Measurements from ENCODE around the gene SMIM8. TPM values are rescaled to one million over a fixed set of nuclear protein-coding genes. Genes with fewer than 3 reads are reported as not detected.
A peak's percentile ranks its signal among the peaks of the same experiment; 100 is the strongest.

Gene SMIM8, protein sequence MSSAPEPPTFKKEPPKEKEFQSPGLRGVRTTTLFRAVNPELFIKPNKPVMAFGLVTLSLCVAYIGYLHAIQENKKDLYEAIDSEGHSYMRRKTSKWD
- polyA plus RNA-seq, result 12.0 TPM
- long read RNA-seq, donor 1, partial matches to known transcripts, result 0 of 1 reads
- long read RNA-seq, donor 1, other reads (novel, unspliced or antisense), result 0 of 1 reads
- long read RNA-seq, donor 2, transcript SMIM8-201 (3 exons, 2,405 nt), result major isoform, 6 of 8 reads
- long read RNA-seq, donor 2, partial matches to known transcripts, result 0 of 8 reads
- long read RNA-seq, donor 2, other reads (novel, unspliced or antisense), result 0 of 8 reads
- long read RNA-seq, donor 3, partial matches to known transcripts, result 0 of 6 reads
- long read RNA-seq, donor 3, other reads (novel, unspliced or antisense), result 0 of 6 reads
- long read RNA-seq, donor 4, result 0 reads
- long read RNA-seq, donor 5, partial matches to known transcripts, result 0 of 3 reads
- long read RNA-seq, donor 5, other reads (novel, unspliced or antisense), result 0 of 3 reads
- long read RNA-seq, donor 6, transcript SMIM8-201 (3 exons, 2,405 nt), result major isoform, 6 of 6 reads
- long read RNA-seq, donor 6, partial matches to known transcripts, result 0 of 6 reads
- long read RNA-seq, donor 6, other reads (novel, unspliced or antisense), result 0 of 6 reads
- long read RNA-seq, donor 7, partial matches to known transcripts, result 0 of 7 reads
- long read RNA-seq, donor 7, other reads (novel, unspliced or antisense), result 0 of 7 reads
- long read RNA-seq, donor 8, transcript SMIM8-201 (3 exons, 2,405 nt), result major isoform, 5 of 10 reads
- long read RNA-seq, donor 8, partial matches to known transcripts, result 5 of 10 reads
- long read RNA-seq, donor 8, other reads (novel, unspliced or antisense), result 0 of 10 reads
- long read RNA-seq, donor 9, transcript SMIM8-201 (3 exons, 2,405 nt), result major isoform, 8 of 8 reads
- long read RNA-seq, donor 9, partial matches to known transcripts, result 0 of 8 reads
- long read RNA-seq, donor 9, other reads (novel, unspliced or antisense), result 0 of 8 reads
- long read RNA-seq, donor 10, partial matches to known transcripts, result 0 of 3 reads
- long read RNA-seq, donor 10, other reads (novel, unspliced or antisense), result 0 of 3 reads
- long read RNA-seq, donor 11, partial matches to known transcripts, result 0 of 4 reads
- long read RNA-seq, donor 11, other reads (novel, unspliced or antisense), result 0 of 4 reads

DNA sequence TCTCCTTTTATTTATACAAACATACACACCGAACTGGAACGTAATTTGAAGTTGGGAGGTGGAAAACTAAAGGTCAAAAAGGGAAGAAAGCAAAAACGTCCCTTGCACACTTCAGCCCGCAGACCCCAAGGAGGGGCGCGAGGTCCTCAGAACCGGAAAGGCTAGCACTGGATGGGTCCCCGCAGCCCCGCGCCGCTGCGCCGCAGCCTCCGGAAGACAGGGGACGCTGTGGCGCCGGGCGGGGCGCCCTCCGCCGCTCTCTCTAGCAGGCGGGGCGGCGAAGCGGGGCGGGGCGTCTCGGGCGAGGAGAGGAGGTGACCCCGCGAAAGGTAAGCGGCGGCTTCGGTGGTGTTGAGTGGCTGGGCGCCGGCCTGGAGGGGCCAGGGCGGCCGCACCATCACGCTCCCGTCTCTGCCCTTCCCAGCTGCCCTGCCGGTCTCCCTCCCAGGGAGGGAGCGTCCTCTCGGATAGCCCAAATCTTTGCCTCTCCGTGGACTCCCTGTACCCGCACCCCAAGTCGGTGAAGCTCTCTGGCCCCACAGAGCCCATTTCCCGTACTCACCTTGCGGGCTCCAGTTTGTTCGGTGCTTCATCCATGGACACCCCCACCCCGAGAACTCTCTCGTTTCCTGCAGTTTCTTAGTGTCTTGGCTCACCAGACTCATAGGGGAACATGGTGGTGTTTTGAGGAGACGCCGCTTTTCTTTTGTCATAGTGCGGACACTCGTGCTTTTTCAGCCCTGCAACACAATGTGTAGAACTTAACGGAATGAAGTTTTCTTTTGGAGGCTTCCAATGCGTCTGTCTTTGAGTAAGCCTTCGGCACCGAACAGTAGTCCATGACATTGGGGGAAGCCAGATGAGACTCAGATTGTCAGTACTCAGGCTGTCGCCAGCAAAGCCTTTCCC, at the start of gene SMIM8:
SMIM8 (plus strand) TSS at position 285 of the 909 bp plus-strand sequence. CDS start 14,444 bp downstream, outside the sequence.
- Histone ChIP-seq H3K36me3 (ENCODE audit: control insufficient read depth, insufficient read depth, low read length) (no peaks in the 10 kb centered on the region), H3K9me3 (ENCODE audit: control insufficient read depth, low read depth, low read length) (no peaks in the 10 kb centered on the region), H3K4me1 (ENCODE audit: control insufficient read depth, insufficient read depth, low read length) (no peaks in the 10 kb centered on the region), H3K27me3 (ENCODE audit: control insufficient read depth, insufficient read depth, low read length) (no peaks in the 10 kb centered on the region), H3K27ac (ENCODE audit: low read length) (peak within 1 kb of the TSS; percentile 65), H3K4me3 (ENCODE audit: low read length) (peak within 1 kb of the TSS; percentile 96)
- no CpG with 5 or more reads among the region's 60 CpGs for WGBS (ENCODE audit: insufficient coverage, low lambda C conversion rate)
- peak; percentile 71 to 88 for DNase-seq

- Histone ChIP-seq H3K36me3 (ENCODE audit: control insufficient read depth, insufficient read depth, low read length) (no peaks in the 10 kb centered on the region), H3K9me3 (ENCODE audit: control insufficient read depth, low read depth, low read length) (no peaks in the 10 kb centered on the region), H3K27me3 (ENCODE audit: control insufficient read depth, insufficient read depth, low read length) (no peaks in the 10 kb centered on the region), H3K4me1 (ENCODE audit: control insufficient read depth, insufficient read depth, low read length) (no peaks in the 10 kb centered on the region), H3K4me3 (ENCODE audit: low read length) (no peak overlapping the region), H3K27ac (ENCODE audit: low read length) (no peak overlapping the region)
- 71% methylated on average over 1 of the region's 7 CpGs for WGBS (ENCODE audit: insufficient coverage, low lambda C conversion rate)
- DNase-seq, result no peak
Observed at GRCh38 chr6:87274660-87275274, 47.6 kb upstream of the SMIM8 start.

DNA sequence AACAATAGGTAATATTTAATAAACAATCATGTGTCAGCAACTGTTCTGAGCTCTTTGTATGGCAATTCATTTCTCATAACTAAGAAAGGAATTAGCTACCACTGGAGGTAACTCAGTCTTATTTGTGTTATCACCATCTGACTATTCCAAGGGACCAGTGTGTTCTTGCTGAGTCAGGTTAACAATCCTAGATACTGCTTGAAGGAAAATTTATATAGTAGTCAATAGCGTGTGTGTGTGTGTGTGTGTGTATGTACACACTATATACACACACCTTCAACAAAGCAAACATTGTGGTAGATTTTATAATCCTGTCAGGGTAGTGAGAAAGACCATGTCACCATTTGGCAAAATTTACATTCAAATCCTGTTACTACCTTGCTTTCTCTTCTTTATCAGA, 45.8 kb upstream of the SMIM8 start:
- no peak for DNase-seq
- H3K27me3 ChIP-seq (ENCODE audit: control insufficient read depth, insufficient read depth, low read length), result no peaks in the 10 kb centered on the region
- H3K4me1 ChIP-seq (ENCODE audit: control insufficient read depth, insufficient read depth, low read length), result no peaks in the 10 kb centered on the region
- no peak overlapping the region for H3K27ac ChIP-seq (ENCODE audit: low read length)
- H3K9me3 ChIP-seq (ENCODE audit: control insufficient read depth, low read depth, low read length), result no peaks in the 10 kb centered on the region
- H3K36me3 ChIP-seq (ENCODE audit: control insufficient read depth, insufficient read depth, low read length), result no peaks in the 10 kb centered on the region
- WGBS (ENCODE audit: insufficient coverage, low lambda C conversion rate), result no CpG with 5 or more reads among the region's 1 CpG
- H3K4me3 ChIP-seq (ENCODE audit: low read length), result no peak overlapping the region

GRCh38 chr6:87277123-87277522, 45.3 kb upstream of the SMIM8 start:
- Histone ChIP-seq H3K27ac (ENCODE audit: low read length) (no peak overlapping the region), H3K9me3 (ENCODE audit: control insufficient read depth, low read depth, low read length) (no peaks in the 10 kb centered on the region), H3K27me3 (ENCODE audit: control insufficient read depth, insufficient read depth, low read length) (no peaks in the 10 kb centered on the region), H3K4me3 (ENCODE audit: low read length) (no peak overlapping the region), H3K4me1 (ENCODE audit: control insufficient read depth, insufficient read depth, low read length) (no peaks in the 10 kb centered on the region), H3K36me3 (ENCODE audit: control insufficient read depth, insufficient read depth, low read length) (no peaks in the 10 kb centered on the region)
- DNase-seq, result no peak

DNA sequence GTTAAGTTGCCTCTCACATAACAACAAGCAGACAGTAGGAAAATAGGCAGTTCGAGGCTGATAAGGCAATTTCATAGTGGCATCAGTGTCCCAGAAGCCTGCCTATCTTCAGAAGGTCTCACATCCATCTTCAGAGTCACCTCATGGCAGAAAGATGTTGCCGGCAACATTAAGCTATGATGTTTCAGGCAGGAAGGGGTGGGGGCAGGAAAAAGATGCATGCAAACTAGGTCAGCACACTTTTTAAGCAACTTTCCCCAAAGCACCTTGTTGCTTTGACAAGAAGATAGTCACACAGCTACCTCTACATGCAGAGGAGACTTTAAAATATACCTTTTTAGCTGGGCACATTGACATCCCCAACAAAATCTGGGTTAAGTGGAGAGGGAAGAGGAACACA, 43.2 kb upstream of the SMIM8 start:
- Histone ChIP-seq H3K27ac (ENCODE audit: low read length) (no peak overlapping the region), H3K4me3 (ENCODE audit: low read length) (no peak overlapping the region), H3K27me3 (ENCODE audit: control insufficient read depth, insufficient read depth, low read length) (no peaks in the 10 kb centered on the region), H3K9me3 (ENCODE audit: control insufficient read depth, low read depth, low read length) (no peaks in the 10 kb centered on the region), H3K36me3 (ENCODE audit: control insufficient read depth, insufficient read depth, low read length) (no peaks in the 10 kb centered on the region), H3K4me1 (ENCODE audit: control insufficient read depth, insufficient read depth, low read length) (no peaks in the 10 kb centered on the region)
- no CpG with 5 or more reads among the region's 2 CpGs for WGBS (ENCODE audit: insufficient coverage, low lambda C conversion rate)
- no peak for DNase-seq

DNA sequence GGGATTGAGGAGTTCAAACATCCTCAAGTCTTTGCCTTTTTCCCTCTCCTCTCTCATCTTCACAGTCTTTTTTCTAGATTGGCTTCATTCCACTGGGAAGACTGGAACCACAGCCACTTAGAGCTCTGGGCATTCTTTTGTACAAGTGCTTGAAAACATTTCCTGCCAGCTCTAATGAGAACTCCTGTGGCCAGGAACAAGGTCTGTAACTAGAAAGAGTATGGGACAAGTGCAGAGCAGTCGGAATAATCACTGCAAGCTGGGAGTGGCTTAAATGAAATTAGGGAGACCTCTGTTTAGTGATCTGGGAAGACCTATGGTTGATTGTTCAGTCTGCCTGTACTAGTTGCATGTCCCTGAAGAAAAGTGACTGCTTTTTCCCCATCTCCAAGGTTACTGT, 41.0 kb upstream of the SMIM8 start:
- Histone ChIP-seq H3K4me1 (ENCODE audit: control insufficient read depth, insufficient read depth, low read length) (no peaks in the 10 kb centered on the region), H3K27ac (ENCODE audit: low read length) (no peak overlapping the region), H3K27me3 (ENCODE audit: control insufficient read depth, insufficient read depth, low read length) (no peaks in the 10 kb centered on the region), H3K36me3 (ENCODE audit: control insufficient read depth, insufficient read depth, low read length) (no peaks in the 10 kb centered on the region), H3K9me3 (ENCODE audit: control insufficient read depth, low read depth, low read length) (no peaks in the 10 kb centered on the region), H3K4me3 (ENCODE audit: low read length) (no peak overlapping the region)
- no CpG with 5 or more reads among the region's 1 CpG for WGBS (ENCODE audit: insufficient coverage, low lambda C conversion rate)
- no peak for DNase-seq

- no peak for DNase-seq
- WGBS (ENCODE audit: insufficient coverage, low lambda C conversion rate), result 100% methylated on average over 1 of the region's 1 CpG
- Histone ChIP-seq H3K27me3 (ENCODE audit: control insufficient read depth, insufficient read depth, low read length) (no peaks in the 10 kb centered on the region), H3K4me3 (ENCODE audit: low read length) (no peak overlapping the region), H3K4me1 (ENCODE audit: control insufficient read depth, insufficient read depth, low read length) (no peaks in the 10 kb centered on the region), H3K27ac (ENCODE audit: low read length) (no peak overlapping the region), H3K9me3 (ENCODE audit: control insufficient read depth, low read depth, low read length) (no peaks in the 10 kb centered on the region), H3K36me3 (ENCODE audit: control insufficient read depth, insufficient read depth, low read length) (no peaks in the 10 kb centered on the region)
Observed at GRCh38 chr6:87282743-87283142, 39.6 kb upstream of the SMIM8 start.

DNA sequence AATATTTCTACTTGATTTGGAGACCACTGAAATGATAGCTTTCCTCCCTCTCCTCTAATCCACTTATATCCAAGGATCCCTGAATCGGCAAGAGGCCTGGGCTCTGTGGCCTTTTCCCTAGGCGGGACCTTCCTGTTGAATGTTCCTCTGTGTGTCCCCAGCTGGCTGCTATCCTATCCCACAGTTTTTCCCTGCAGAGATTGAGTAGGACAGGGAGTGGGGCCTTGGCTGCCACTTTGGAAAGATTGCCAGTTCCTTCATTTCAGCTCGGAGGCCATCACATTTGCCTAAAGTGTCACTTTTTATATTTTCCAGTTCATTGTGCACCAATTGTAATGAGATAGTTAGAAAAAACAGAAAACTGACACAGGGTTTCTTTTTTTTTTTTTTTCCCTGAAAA, 38.9 kb upstream of the SMIM8 start:
- no peak overlapping the region for H3K4me3 ChIP-seq (ENCODE audit: low read length)
- H3K4me1 ChIP-seq (ENCODE audit: control insufficient read depth, insufficient read depth, low read length), result no peaks in the 10 kb centered on the region
- H3K36me3 ChIP-seq (ENCODE audit: control insufficient read depth, insufficient read depth, low read length), result no peaks in the 10 kb centered on the region
- WGBS (ENCODE audit: insufficient coverage, low lambda C conversion rate), result 80% methylated on average over 1 of the region's 3 CpGs
- H3K27me3 ChIP-seq (ENCODE audit: control insufficient read depth, insufficient read depth, low read length), result no peaks in the 10 kb centered on the region
- H3K9me3 ChIP-seq (ENCODE audit: control insufficient read depth, low read depth, low read length), result no peaks in the 10 kb centered on the region
- no peak for DNase-seq
- no peak overlapping the region for H3K27ac ChIP-seq (ENCODE audit: low read length)

GRCh38 chr6:87287251-87287650, 35.1 kb upstream of the SMIM8 start:
- Histone ChIP-seq H3K36me3 (ENCODE audit: control insufficient read depth, insufficient read depth, low read length) (no peaks in the 10 kb centered on the region), H3K4me1 (ENCODE audit: control insufficient read depth, insufficient read depth, low read length) (no peaks in the 10 kb centered on the region), H3K27me3 (ENCODE audit: control insufficient read depth, insufficient read depth, low read length) (no peaks in the 10 kb centered on the region), H3K9me3 (ENCODE audit: control insufficient read depth, low read depth, low read length) (no peaks in the 10 kb centered on the region), H3K4me3 (ENCODE audit: low read length) (no peak overlapping the region), H3K27ac (ENCODE audit: low read length) (no peak overlapping the region)
- 86% methylated on average over 1 of the region's 2 CpGs for WGBS (ENCODE audit: insufficient coverage, low lambda C conversion rate)
- DNase-seq, result no peak

Data from large intestine (tissue), 12 donors.